NCI-H1105 treated with DMSO at 0.1 percent for 48 hours (cell line): ENCODE data around the gene PAWR.
"Not testable (repeated sequence)": the region's sequence is repeated elsewhere in the genome, so short reads cannot be mapped to it uniquely, and the experiment has no call there.

ENCODE experiments used
- DNase-seq: peaks from one replicate; lab custom pipeline; 2025; lab: John Stamatoyannopoulos, UW

The PAWR gene

DNA sequence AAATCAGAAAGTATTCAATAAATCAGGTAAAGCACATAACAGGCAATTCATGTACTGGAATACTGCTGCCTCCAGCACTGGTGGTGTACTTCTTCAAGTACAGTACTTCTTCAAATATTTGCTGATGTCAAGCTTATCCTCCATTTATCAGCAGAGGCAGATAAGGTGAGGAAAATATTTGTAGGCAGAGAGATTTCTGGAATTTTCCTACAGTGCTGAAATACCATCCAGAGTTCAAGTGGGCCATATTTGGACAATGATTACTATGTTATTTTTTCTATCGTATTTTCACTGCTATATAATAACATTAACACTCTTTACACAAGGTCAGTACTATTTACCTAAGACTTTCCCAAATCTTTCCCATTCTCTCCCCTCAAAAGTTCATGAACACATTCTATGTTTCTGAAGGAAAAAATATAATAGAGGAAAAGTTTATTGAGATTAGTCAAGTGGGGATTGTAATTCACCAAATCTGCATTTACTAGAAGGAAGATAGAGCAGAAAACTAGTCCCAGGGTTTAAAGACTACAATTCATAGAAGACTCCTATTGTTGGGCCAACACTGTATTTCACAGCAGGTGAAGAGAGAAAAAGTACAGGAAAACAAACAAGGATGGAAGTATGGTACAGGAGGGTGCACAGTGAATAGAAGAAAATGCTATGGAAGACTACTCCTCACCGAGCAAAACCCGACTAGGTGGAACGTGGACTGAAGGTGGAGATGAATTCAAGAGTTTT lies 141.1 kb downstream of the PAWR start:
- no peak for DNase-seq

DNA sequence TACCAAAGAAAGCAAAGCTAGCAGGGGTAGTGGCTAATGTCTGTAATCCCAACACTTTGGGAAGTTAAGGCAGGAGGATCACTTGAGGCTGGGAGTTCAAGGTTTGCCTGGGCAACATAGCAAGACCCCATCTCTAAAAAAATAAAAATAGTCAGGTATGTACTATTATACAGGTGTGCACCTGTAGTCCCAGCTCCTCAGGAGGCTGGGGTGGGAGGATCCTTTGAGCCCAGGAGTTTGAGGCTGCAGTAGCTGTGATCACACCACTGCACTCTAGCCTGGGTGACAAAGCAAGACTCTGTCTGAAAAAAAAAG lies 142.2 kb downstream of the PAWR start:
- no peak for DNase-seq

- DNase-seq, result peak; percentile 58
Observed at GRCh38 chr12:79547735-79548609, 142.8 kb downstream of the PAWR start.

- DNase-seq, result no peak
Observed at GRCh38 chr12:79547044-79547734, 143.6 kb downstream of the PAWR start.

DNA sequence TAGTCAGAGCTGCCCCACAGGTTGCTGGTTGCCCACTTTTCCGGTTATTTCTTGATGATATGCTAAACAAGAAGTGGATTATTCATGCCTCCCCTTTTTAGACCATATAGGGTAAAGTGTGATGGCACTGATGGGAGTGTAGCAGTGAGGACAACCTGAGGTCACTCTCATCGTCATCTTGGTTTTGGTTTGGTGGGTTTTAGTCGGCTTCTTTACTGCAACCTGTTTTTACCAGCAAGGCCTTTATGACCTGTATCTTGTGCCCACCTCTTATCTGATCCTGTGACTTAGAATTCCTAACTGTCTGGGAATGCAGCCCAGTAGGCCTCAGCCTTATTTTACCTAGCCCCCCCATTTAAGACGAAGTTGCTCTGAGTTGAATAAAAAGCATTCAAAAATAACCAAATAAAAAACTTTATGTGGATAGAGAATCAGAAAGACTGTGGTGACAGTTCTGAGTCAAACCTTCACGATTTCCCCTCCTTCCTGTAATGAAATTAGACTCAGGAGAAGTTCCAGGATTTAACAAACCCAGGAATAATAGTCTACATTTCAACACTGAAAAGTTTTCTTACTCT lies 144.2 kb downstream of the PAWR start:
- no peak for DNase-seq

- DNase-seq, result not testable (repeated sequence)
Observed at GRCh38 chr12:79544439-79544838, 146.3 kb downstream of the PAWR start.

- no peak for DNase-seq
Observed at GRCh38 chr12:79537675-79538074, 153.1 kb downstream of the PAWR start.

- no peak for DNase-seq
Observed at GRCh38 chr12:79535751-79536150, 155.0 kb downstream of the PAWR start.
